Kidney (tissue), 14 donors: Measurements from ENCODE around the gene BBLN. TPM values are rescaled to one million over a fixed set of nuclear protein-coding genes. Genes with fewer than 3 reads are reported as not detected.
A peak's percentile ranks its signal among the peaks of the same experiment; 100 is the strongest.

Experiments
- DNase-seq, 5 donors: peaks; one replicate each; pipeline ENCODE4 v3.0.0-alpha.2; 2013 to 2020
- FAIRE-seq: peaks from 2 replicates; lab custom pipeline; 2012; peaks lifted over from hg19 to GRCh38; lab: Jason Lieb, UNC
- H3K27ac ChIP-seq, 2 donors: one replicate each; pipeline ENCODE4 v1.7.0; 2013; ENCODE audit warnings: low read depth in 2 of 2, low read length in 2 of 2, inconsistent platforms in 1 of 2
- H3K27me3 ChIP-seq: one replicate; pipeline ENCODE4 v1.7.1; 2013; ENCODE audit warnings: low read length, inconsistent platforms; ENCODE audit not compliant: control insufficient read depth, insufficient read depth
- H3K36me3 ChIP-seq, 3 donors: one replicate each; pipeline versions ENCODE4 v1.7.0 to v1.7.1; 2013; ENCODE audit warnings: low read length in 3 of 3, control low read depth in 1 of 3, inconsistent platforms in 1 of 3; ENCODE audit not compliant: insufficient read depth in 3 of 3, control insufficient read depth in 2 of 3
- H3K4me1 ChIP-seq, 3 donors: one replicate each; pipeline versions ENCODE4 v1.7.0 to v1.7.1; 2013; ENCODE audit warnings: low read length in 3 of 3, inconsistent platforms in 1 of 3, low read depth in 1 of 3; ENCODE audit not compliant: control insufficient read depth in 2 of 3, insufficient read depth in 2 of 3
- H3K4me3 ChIP-seq, 3 donors: one replicate each; pipeline versions ENCODE4 v1.7.0 to v1.8.1; 2013; ENCODE audit warnings: low read length in 3 of 3, control low read depth in 1 of 3, inconsistent platforms in 1 of 3
- H3K9ac ChIP-seq, 3 donors: one replicate each; pipeline versions ENCODE4 v1.7.0 to v1.7.1; 2013; ENCODE audit warnings: low read length in 3 of 3, control low read depth in 1 of 3, inconsistent platforms in 1 of 3
- H3K9me3 ChIP-seq, 3 donors: one replicate each; pipeline versions ENCODE4 v1.7.0 to v1.7.1; 2013; ENCODE audit warnings: low read length in 3 of 3, control low read depth in 1 of 3, inconsistent platforms in 1 of 3; ENCODE audit not compliant: control insufficient read depth in 2 of 3, insufficient read depth in 1 of 3
- intact Hi-C: fragments of 100-400 bp; cut with DNase I; formaldehyde crosslinking; loops from one replicate; pipeline ENCODE4 v1.11.1; 2022
- polyA plus RNA-seq: library from polyadenylated mRNA; stranded (reverse); fragments of 350-450 nt; fragmentation: Illumina TruSeq; extraction: RNeasy Lipid Tissue Mini Kit (QIAGEN cat#74804); gene quantifications from one replicate; pipeline ENCODE4 v1.2.3, GENCODE V29; 2014; ENCODE audit warnings: low read depth, low replicate concordance; ENCODE audit not compliant: insufficient read depth
- total RNA-seq: library from RNA; stranded (reverse); fragmentation: NEBNext Ultra II Directional; extraction: Animal tissue kit (Norgen Biotek cat#: 25700); gene quantifications from one replicate; pipeline ENCODE4 v1.2.1, GENCODE V29; 2021
- TF ChIP-seq, protein P1 (sequence below): IDR thresholded peaks from 3 replicates; pipeline ENCODE4 v1.5.1; 2012; ENCODE audit warnings: mild to moderate bottlenecking, moderate library complexity, borderline replicate concordance; ENCODE audit not compliant: insufficient read depth; ENCODE audit errors: extremely low read depth
- donor health status: control.
- donor health status: control.
- donor health status: control.
- donor health status: control.
- donor health status: control.
- donor health status: DM: yes; HTN: yes; CAD: no.
- donor health status: Normal renal cell carcinoma (clear cell type).

The BBLN gene
- total and polyA plus RNA-seq, 2 donors from 2014 or later: 55.6 to 192 TPM

GRCh38 chr9:128127568-128127989 is 32.5 kb upstream of the BBLN start, which contains the start of gene PTGES2:
TSS of gene PTGES2 (minus strand) at chr9:128127729. CDS start at chr9:128127717, 12 bp downstream.
- TF ChIP-seq, protein P1, sequence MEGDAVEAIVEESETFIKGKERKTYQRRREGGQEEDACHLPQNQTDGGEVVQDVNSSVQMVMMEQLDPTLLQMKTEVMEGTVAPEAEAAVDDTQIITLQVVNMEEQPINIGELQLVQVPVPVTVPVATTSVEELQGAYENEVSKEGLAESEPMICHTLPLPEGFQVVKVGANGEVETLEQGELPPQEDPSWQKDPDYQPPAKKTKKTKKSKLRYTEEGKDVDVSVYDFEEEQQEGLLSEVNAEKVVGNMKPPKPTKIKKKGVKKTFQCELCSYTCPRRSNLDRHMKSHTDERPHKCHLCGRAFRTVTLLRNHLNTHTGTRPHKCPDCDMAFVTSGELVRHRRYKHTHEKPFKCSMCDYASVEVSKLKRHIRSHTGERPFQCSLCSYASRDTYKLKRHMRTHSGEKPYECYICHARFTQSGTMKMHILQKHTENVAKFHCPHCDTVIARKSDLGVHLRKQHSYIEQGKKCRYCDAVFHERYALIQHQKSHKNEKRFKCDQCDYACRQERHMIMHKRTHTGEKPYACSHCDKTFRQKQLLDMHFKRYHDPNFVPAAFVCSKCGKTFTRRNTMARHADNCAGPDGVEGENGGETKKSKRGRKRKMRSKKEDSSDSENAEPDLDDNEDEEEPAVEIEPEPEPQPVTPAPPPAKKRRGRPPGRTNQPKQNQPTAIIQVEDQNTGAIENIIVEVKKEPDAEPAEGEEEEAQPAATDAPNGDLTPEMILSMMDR: no peak
- Histone ChIP-seq H3K9me3 (no peaks in the 10 kb centered on the region), H3K27me3 (no peaks in the 10 kb centered on the region), H3K36me3 (peaks cover 0 to 13% (median 3%) of the 10 kb centered on the region in 3 donors), H3K9ac (peak within 1 kb of the TSS; percentile 67 to 94 (median 85)), H3K4me1 (peaks cover 0 to 7% (median 6%) of the 10 kb centered on the region in 3 donors), H3K4me3 (peak within 1 kb of the TSS; percentile 78 to 97 (median 81)), H3K27ac (peak within 1 kb of the TSS; percentile 91 to 99)
- no peak for FAIRE-seq
- intact Hi-C loops: no loop called here
- peak; percentile 82 to 96 (median 93) for DNase-seq

GRCh38 chr9:128127990-128128835 is 31.9 kb upstream of the BBLN start:
- intact Hi-C loops: no loop called here
- Histone ChIP-seq H3K27me3 (no peaks in the 10 kb centered on the region), H3K9ac (peak overlapping the region; percentile 40 to 94 (median 85)), H3K36me3 (peaks cover 0 to 10% (median 0%) of the 10 kb centered on the region in 3 donors), H3K4me3 (peak overlapping the region; percentile 65 to 97 (median 77)), H3K9me3 (no peaks in the 10 kb centered on the region), H3K4me1 (peaks cover 0 to 7% (median 6%) of the 10 kb centered on the region in 3 donors), H3K27ac (peak overlapping the region; percentile 91 to 99)
- FAIRE-seq: no peak
- TF ChIP-seq, protein P1: no peak
- DNase-seq: peak; percentile 92 to 97 (median 94)

DNA sequence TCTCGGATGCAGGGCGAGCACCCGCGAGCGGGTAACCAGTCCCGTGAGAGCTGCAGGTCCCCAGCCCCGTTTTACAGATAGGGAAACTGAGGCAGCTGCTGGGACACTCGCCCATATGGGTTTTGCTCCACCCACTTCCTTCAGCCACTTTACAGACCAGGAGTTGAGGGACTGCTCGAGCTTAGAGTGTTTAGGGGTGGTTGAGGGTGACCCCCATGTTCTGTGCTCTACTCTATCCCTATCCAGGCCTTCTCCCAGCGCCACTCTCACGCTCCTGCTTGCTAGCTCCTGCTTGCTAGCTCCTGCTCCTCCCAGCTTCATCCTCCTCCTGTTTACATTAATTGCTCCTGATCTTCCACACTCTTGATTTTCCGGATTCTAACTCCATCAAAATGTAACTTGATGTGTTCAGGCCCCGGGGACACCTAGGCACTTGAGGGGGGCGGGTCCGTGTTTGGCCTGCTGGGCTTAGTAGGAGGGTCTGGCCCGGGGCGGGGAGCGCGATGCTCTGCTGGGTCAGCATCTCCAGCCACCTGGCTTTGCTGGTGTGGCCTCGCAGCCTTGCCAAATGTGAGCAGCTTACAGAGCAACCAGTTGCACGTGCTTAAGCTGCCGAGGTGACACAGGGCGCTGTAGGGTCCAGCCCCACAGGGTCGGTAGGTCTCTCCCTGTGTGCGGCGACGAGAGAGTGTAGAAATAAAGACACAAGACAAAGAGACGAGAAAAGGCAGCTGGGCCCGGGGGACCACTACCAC is 31.1 kb upstream of the BBLN start:
- Histone ChIP-seq H3K9me3 (no peaks in the 10 kb centered on the region), H3K36me3 (peaks cover 0 to 6% (median 0%) of the 10 kb centered on the region in 3 donors), H3K27ac (peak overlapping the region in 1 of 2 donors; percentile 91), H3K9ac (peak overlapping the region; percentile 32 to 94 (median 64)), H3K4me3 (peak overlapping the region; percentile 53 to 97 (median 65)), H3K4me1 (peaks cover 0 to 7% (median 6%) of the 10 kb centered on the region in 3 donors), H3K27me3 (no peaks in the 10 kb centered on the region)
- TF ChIP-seq, protein P1: no peak
- FAIRE-seq: no peak
- intact Hi-C loops: no loop called here
- DNase-seq: peak in 1 of 5 donors; percentile 84
